H1 (cell line): ENCODE results near the gene WDR64. TPM values are rescaled to one million over a fixed set of nuclear protein-coding genes. Genes with fewer than 3 reads are reported as not detected.

Experiments
- CTCF ChIA-PET: fragments of 300-600 bp; sonication (Branson Sonifier 250); formaldehyde crosslinking; loops from one replicate; lab custom pipeline; 2021; ENCODE audit not compliant: partially characterized antibody; lab: Charles Lee
- POLR2A ChIA-PET: fragments of 300-600 bp; sonication (Branson Sonifier 250); formaldehyde crosslinking; loops from one replicate; lab custom pipeline; 2021; ENCODE audit warnings: inconsistent platforms; ENCODE audit not compliant: partially characterized antibody; lab: Charles Lee
- DNase-seq, 2 experiments: peaks; one replicate each; pipeline versions ENCODE4 v3.0.0 to v3.0.0-alpha.2; 2010 to 2022; ENCODE audit warnings: low spot score in 2 of 2, low read depth in 1 of 2, mixed read lengths in 1 of 2
- FAIRE-seq: peaks from 2 replicates; lab custom pipeline; 2011; peaks lifted over from hg19 to GRCh38; lab: Jason Lieb, UNC
- H2AFZ ChIP-seq: 2 replicates; pipeline ENCODE4 v1.8.1; 2012; ENCODE audit warnings: low read length, inconsistent platforms
- H2AK5ac ChIP-seq: 2 replicates; pipeline ENCODE4 v1.6.1; 2013; ENCODE audit warnings: low read depth, low read length
- H2BK120ac ChIP-seq: replicated peaks from 2 replicates; pipeline ENCODE3; 2013; ENCODE audit warnings: low read depth, low read length, inconsistent platforms
- H2BK12ac ChIP-seq: 2 replicates; pipeline ENCODE4 v1.6.1; 2013; ENCODE audit warnings: low read depth, low read length
- H2BK15ac ChIP-seq: 2 replicates; pipeline ENCODE4 v1.6.1; 2013; ENCODE audit warnings: low read length
- H2BK20ac ChIP-seq: 2 replicates; pipeline ENCODE4 v1.6.1; 2013; ENCODE audit warnings: low read length
- H2BK5ac ChIP-seq: 2 replicates; pipeline ENCODE4 v1.6.1; 2013; ENCODE audit warnings: low read depth, low read length
- H3K14ac ChIP-seq: 2 replicates; pipeline ENCODE4 v1.6.1; 2013; ENCODE audit warnings: inconsistent platforms; ENCODE audit not compliant: insufficient read length
- H3K18ac ChIP-seq: 2 replicates; pipeline ENCODE4 v1.6.1; 2013; ENCODE audit warnings: low read length; ENCODE audit errors: extremely low read depth
- H3K23ac ChIP-seq: 2 replicates; pipeline ENCODE4 v1.6.1; 2013; ENCODE audit warnings: inconsistent platforms; ENCODE audit not compliant: insufficient read length
- H3K23me2 ChIP-seq: 2 replicates; pipeline ENCODE4 v1.6.1; 2013; ENCODE audit warnings: low read depth, low read length
- H3K27ac ChIP-seq: 2 replicates; pipeline ENCODE4 v1.6.1; 2011; ENCODE audit warnings: low read depth, low read length, inconsistent platforms
- H3K27me3 ChIP-seq, 4 experiments: replicated peaks in 1 of 4; 1 replicate in 1 of 4; 2 replicates in 3 of 4; pipeline versions ENCODE4 v1.6.1 to v1.8.1; 2011 to 2013; ENCODE audit warnings: low read length in 3 of 4, mild to moderate bottlenecking in 3 of 4, inconsistent platforms in 2 of 4, mixed read lengths in 2 of 4, moderate library complexity in 1 of 4; ENCODE audit not compliant: control insufficient read depth in 3 of 4, insufficient read depth in 3 of 4; ENCODE audit errors: extremely low read depth in 1 of 4
- H3K36me3 ChIP-seq, 4 experiments: 2 replicates each; pipeline versions ENCODE4 v1.6.1 to v1.8.1; 2011 to 2013; ENCODE audit warnings: mild to moderate bottlenecking in 4 of 4, low read length in 3 of 4, moderate library complexity in 2 of 4, control low read depth in 1 of 4, inconsistent platforms in 1 of 4; ENCODE audit not compliant: insufficient read depth in 4 of 4, control insufficient read depth in 2 of 4
- H3K4ac ChIP-seq: replicated peaks from 2 replicates; pipeline ENCODE3; 2013; ENCODE audit warnings: low read length, low read depth, mixed read lengths, inconsistent platforms; ENCODE audit not compliant: insufficient read length
- H3K4me1 ChIP-seq, 4 experiments: replicated peaks in 1 of 4; 1 replicate in 1 of 4; 2 replicates in 3 of 4; pipeline versions ENCODE4 v1.6.1 to v1.8.1; 2011 to 2013; ENCODE audit warnings: low read length in 3 of 4, inconsistent platforms in 2 of 4, mixed read lengths in 1 of 4; ENCODE audit not compliant: insufficient read depth in 4 of 4, control insufficient read depth in 3 of 4
- H3K4me2 ChIP-seq, 2 experiments: 2 replicates each; pipeline versions ENCODE4 v1.6.1 to v1.8.1; 2011 to 2013; ENCODE audit warnings: low read depth in 2 of 2, low read length in 2 of 2, control low read depth in 1 of 2, inconsistent platforms in 1 of 2, mild to moderate bottlenecking in 1 of 2; ENCODE audit not compliant: insufficient read depth in 1 of 2
- H3K4me3 ChIP-seq, 4 experiments: fragments of 200-600, 300-600 bp in 1 of 4; sonication (generic), shearing (Covaris generic), sonication (Bioruptor Twin) in 1 of 4; 2 replicates each; pipeline versions ENCODE4 v1.5.1 to v1.8.1; 2011 to 2016; ENCODE audit warnings: low read length in 4 of 4, low read depth in 3 of 4, control low read depth in 2 of 4, inconsistent platforms in 2 of 4, mild to moderate bottlenecking in 2 of 4, mixed read lengths in 1 of 4, moderate library complexity in 1 of 4; ENCODE audit not compliant: insufficient read depth in 2 of 4; ENCODE audit errors: extremely low read depth in 1 of 4
- H3K56ac ChIP-seq: replicated peaks from 2 replicates; pipeline ENCODE3; 2013; ENCODE audit warnings: low read depth, mild to moderate bottlenecking, mixed read lengths, low read length, inconsistent platforms; ENCODE audit not compliant: insufficient read length
- H3K79me1 ChIP-seq: 2 replicates; pipeline ENCODE4 v1.6.1; 2013; ENCODE audit warnings: low read depth, low read length, control low read depth
- H3K79me2 ChIP-seq, 2 experiments: 2 replicates each; pipeline versions ENCODE4 v1.6.1 to v1.8.1; 2012 to 2013; ENCODE audit warnings: low read length in 2 of 2, mild to moderate bottlenecking in 2 of 2, inconsistent platforms in 1 of 2; ENCODE audit not compliant: insufficient read depth in 2 of 2, control insufficient read depth in 1 of 2
- H3K9ac ChIP-seq, 4 experiments: replicated peaks in 1 of 4; 1 replicate in 1 of 4; 2 replicates in 3 of 4; pipeline versions ENCODE4 v1.6.1 to v1.8.1; 2011 to 2013; ENCODE audit warnings: low read depth in 3 of 4, low read length in 3 of 4, control low read depth in 2 of 4, mild to moderate bottlenecking in 2 of 4, moderate library complexity in 2 of 4, inconsistent platforms in 1 of 4; ENCODE audit errors: extremely low read depth in 1 of 4
- H3K9me3 ChIP-seq, 2 experiments: 2 replicates each; pipeline versions ENCODE4 v1.6.1 to v1.8.1; 2012 to 2013; ENCODE audit warnings: mild to moderate bottlenecking in 2 of 2, moderate library complexity in 2 of 2, control low read depth in 1 of 2, inconsistent platforms in 1 of 2, low read depth in 1 of 2, low read length in 1 of 2, mixed read lengths in 1 of 2; ENCODE audit not compliant: insufficient read depth in 2 of 2
- H4K20me1 ChIP-seq, 2 experiments: replicated peaks in 1 of 2; 2 replicates each; pipeline versions ENCODE3 to v1.8.1; 2011 to 2013; ENCODE audit warnings: inconsistent platforms in 2 of 2, low read length in 2 of 2, mild to moderate bottlenecking in 1 of 2; ENCODE audit not compliant: insufficient read depth in 2 of 2, control insufficient read depth in 1 of 2
- H4K5ac ChIP-seq: 2 replicates; pipeline ENCODE4 v1.6.1; 2013; ENCODE audit warnings: low read length, low read depth, mixed read lengths, inconsistent platforms; ENCODE audit not compliant: insufficient read length
- H4K8ac ChIP-seq: 2 replicates; pipeline ENCODE4 v1.8.0; 2013; ENCODE audit warnings: mild to moderate bottlenecking, moderate library complexity, low read length, inconsistent platforms; ENCODE audit not compliant: insufficient read depth; ENCODE audit errors: extremely low read depth
- H4K91ac ChIP-seq: replicated peaks from 2 replicates; pipeline ENCODE3; 2013; ENCODE audit warnings: low read length, mixed read lengths, inconsistent platforms; ENCODE audit not compliant: insufficient read length
- ASH2L ChIP-seq: fragments of 200-600, 300-600 bp; sonication (generic); IDR thresholded peaks from one replicate; pipeline ENCODE4 v1.7.1; 2017; ENCODE audit warnings: low read length
- HDAC6 ChIP-seq: IDR thresholded peaks from one replicate; pipeline ENCODE4 v1.7.1; 2012; ENCODE audit warnings: low read depth, mild to moderate bottlenecking, inconsistent platforms, low read length, moderate library complexity
- KDM1A ChIP-seq: fragments of 200-600, 300-600 bp; sonication (generic); IDR thresholded peaks from 2 replicates; pipeline ENCODE4 v1.7.1; 2016; ENCODE audit warnings: mild to moderate bottlenecking, low read length, borderline replicate concordance
- NANOG ChIP-seq: IDR thresholded peaks from 2 replicates; pipeline ENCODE4 v1.6.1; 2011; ENCODE audit warnings: low read length, low read depth, mild to moderate bottlenecking, inconsistent platforms; ENCODE audit not compliant: insufficient read depth, poor library complexity, severe bottlenecking
- POLR2A ChIP-seq, 2 experiments: IDR thresholded peaks; 1 replicate in 1 of 2; 2 replicates in 1 of 2; pipeline ENCODE4 v1.6.1; 2011; ENCODE audit warnings: low read depth in 2 of 2, low read length in 2 of 2, mild to moderate bottlenecking in 2 of 2; ENCODE audit errors: control extremely low read depth in 1 of 2
- RFX5 ChIP-seq: IDR thresholded peaks from 2 replicates; pipeline ENCODE4 v1.6.1; 2011; ENCODE audit warnings: low read depth, low read length, improper control_type of control experiment, borderline replicate concordance
- SIX5 ChIP-seq: IDR thresholded peaks from 2 replicates; pipeline ENCODE4 v1.6.1; 2011; ENCODE audit warnings: mild to moderate bottlenecking, low read depth, low read length
- WGBS, 2 experiments: shearing (Covaris generic) in 1 of 2; methylation state at CpG; one replicate each; pipeline versions ENCODE4 v1.1.6 to v1.1.7; 2013 to 2015; ENCODE audit warnings: low lambda C conversion rate in 2 of 2, mixed read lengths in 2 of 2, inconsistent platforms in 1 of 2, low coverage in 1 of 2, missing lambda C conversion rate in 1 of 2; ENCODE audit not compliant: insufficient replicate concordance in 2 of 2, insufficient coverage in 1 of 2, insufficient read length in 1 of 2; ENCODE audit errors: extremely low coverage in 1 of 2, missing lambda C conversion rate in 1 of 2; 5-methylcytosine and 5-hydroxymethylcytosine counted together
- polyA plus RNA-seq, 7 experiments: library from polyadenylated mRNA; depleted of rRNA in 3 of 7; stranded (reverse) in 5 of 7; unstranded in 2 of 7; fragments of >200 nt in 5 of 7; fragments of 200-250 nt in 2 of 7; gene quantifications; 1 replicate in 5 of 7; 2 replicates in 1 of 7; 4 replicates in 1 of 7; pipeline versions ENCODE4 v1.2.1 to v1.2.3, GENCODE V29; 2011 to 2013; ENCODE audit warnings: missing spikeins in 2 of 7, mixed read lengths in 2 of 7
- total RNA-seq: library from RNA; stranded (reverse); fragmentation: NEBNext Ultra II Directional; extraction: Animal tissue kit (Norgen Biotek cat#: 25700); gene quantifications from 2 replicates; pipeline ENCODE4 v1.2.1, GENCODE V29; 2021
- TF ChIP-seq, protein P1 (sequence below): IDR thresholded peaks from 2 replicates; pipeline ENCODE4 v1.6.1; 2012; ENCODE audit warnings: low read length, inconsistent platforms
- TF ChIP-seq, protein P2 (sequence below), 3 experiments: IDR thresholded peaks; 1 replicate in 2 of 3; 2 replicates in 1 of 3; pipeline versions ENCODE4 v1.5.1 to v1.6.1; 2011; ENCODE audit warnings: low read length in 3 of 3, mild to moderate bottlenecking in 3 of 3, inconsistent platforms in 2 of 3, low read depth in 1 of 3, moderate library complexity in 1 of 3; ENCODE audit not compliant: insufficient read depth in 1 of 3; ENCODE audit errors: control extremely low read depth in 1 of 3
- TF ChIP-seq, protein P3 (sequence below): IDR thresholded peaks from 2 replicates; pipeline ENCODE4 v1.6.1; 2011; ENCODE audit warnings: low read depth, mild to moderate bottlenecking, low read length; ENCODE audit not compliant: insufficient read depth

The WDR64 gene
- total and polyA plus RNA-seq, 2 of the 8 experiments (the other 6 are each of a cell fraction or from before 2014, with no cell fraction given), result 0.02 TPM; not detected in 1

DNA sequence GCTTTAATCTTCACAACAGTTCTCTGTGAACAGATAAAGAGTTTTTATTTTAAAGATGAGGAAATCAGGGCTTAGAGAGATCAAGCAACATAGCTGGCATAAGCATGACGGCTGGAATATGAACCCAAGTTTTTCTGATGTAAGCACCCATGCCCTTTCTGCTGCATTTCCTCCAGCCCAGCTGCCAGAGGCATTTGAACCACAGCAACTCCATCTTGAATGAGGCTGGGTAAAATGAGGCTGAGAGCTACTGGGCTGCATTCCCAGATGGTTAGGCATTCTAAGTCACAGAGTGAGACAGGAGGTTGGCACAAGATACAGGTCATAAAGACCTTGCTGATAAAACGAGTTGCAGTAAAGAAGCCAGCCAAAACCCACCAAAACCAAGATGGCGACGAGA is 90.0 kb downstream of the WDR64 start:
- no peaks in the 10 kb centered on the region for H3K79me2 ChIP-seq
- no peak overlapping the region for H3K14ac ChIP-seq
- H3K79me1 ChIP-seq, result no peaks in the 10 kb centered on the region
- no peak overlapping the region for H3K27ac ChIP-seq
- H3K23ac ChIP-seq, result no peak overlapping the region
- H2AK5ac ChIP-seq, result no peak overlapping the region
- H2BK12ac ChIP-seq, result no peak overlapping the region
- H2BK5ac ChIP-seq, result no peak overlapping the region
- H3K18ac ChIP-seq, result no peak overlapping the region
- H3K56ac ChIP-seq, result no peak overlapping the region
- H3K27me3 ChIP-seq, result no peaks in the 10 kb centered on the region
- H3K36me3 ChIP-seq, result no peaks in the 10 kb centered on the region
- H3K4me3 ChIP-seq, result no peak overlapping the region
- FAIRE-seq (no peak), DNase-seq (no peak)
- no peaks in the 10 kb centered on the region for H3K23me2 ChIP-seq
- POLR2A ChIA-PET, result no interaction called here
- no peak overlapping the region for H2AFZ ChIP-seq
- H2BK15ac ChIP-seq, result no peak overlapping the region
- H2BK20ac ChIP-seq, result no peak overlapping the region
- no peak overlapping the region for H3K4me2 ChIP-seq
- CTCF ChIA-PET, result no interaction called here
- H4K5ac ChIP-seq, result no peak overlapping the region
- 91% methylated on average over 4 of the region's 4 CpGs; no CpG with 5 or more reads in 1 of the 2 experiments for WGBS, 2 experiments
- H2BK120ac ChIP-seq, result no peak overlapping the region
- no peak overlapping the region for H3K9ac ChIP-seq
- H3K4ac ChIP-seq, result no peak overlapping the region
- no peaks in the 10 kb centered on the region for H3K9me3 ChIP-seq
- no peaks in the 10 kb centered on the region for H4K20me1 ChIP-seq
- no peak overlapping the region for H4K91ac ChIP-seq
- no peak overlapping the region for H4K8ac ChIP-seq
- H3K4me1 ChIP-seq, result no peaks in the 10 kb centered on the region
- no peak for TF ChIP-seq NANOG
- no peak for TF ChIP-seq KDM1A
- TF ChIP-seq, protein P1, sequence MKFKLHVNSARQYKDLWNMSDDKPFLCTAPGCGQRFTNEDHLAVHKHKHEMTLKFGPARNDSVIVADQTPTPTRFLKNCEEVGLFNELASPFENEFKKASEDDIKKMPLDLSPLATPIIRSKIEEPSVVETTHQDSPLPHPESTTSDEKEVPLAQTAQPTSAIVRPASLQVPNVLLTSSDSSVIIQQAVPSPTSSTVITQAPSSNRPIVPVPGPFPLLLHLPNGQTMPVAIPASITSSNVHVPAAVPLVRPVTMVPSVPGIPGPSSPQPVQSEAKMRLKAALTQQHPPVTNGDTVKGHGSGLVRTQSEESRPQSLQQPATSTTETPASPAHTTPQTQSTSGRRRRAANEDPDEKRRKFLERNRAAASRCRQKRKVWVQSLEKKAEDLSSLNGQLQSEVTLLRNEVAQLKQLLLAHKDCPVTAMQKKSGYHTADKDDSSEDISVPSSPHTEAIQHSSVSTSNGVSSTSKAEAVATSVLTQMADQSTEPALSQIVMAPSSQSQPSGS, result no peak
- no peak for TF ChIP-seq SIX5
- TF ChIP-seq ASH2L, result no peak
- TF ChIP-seq, protein P2, sequence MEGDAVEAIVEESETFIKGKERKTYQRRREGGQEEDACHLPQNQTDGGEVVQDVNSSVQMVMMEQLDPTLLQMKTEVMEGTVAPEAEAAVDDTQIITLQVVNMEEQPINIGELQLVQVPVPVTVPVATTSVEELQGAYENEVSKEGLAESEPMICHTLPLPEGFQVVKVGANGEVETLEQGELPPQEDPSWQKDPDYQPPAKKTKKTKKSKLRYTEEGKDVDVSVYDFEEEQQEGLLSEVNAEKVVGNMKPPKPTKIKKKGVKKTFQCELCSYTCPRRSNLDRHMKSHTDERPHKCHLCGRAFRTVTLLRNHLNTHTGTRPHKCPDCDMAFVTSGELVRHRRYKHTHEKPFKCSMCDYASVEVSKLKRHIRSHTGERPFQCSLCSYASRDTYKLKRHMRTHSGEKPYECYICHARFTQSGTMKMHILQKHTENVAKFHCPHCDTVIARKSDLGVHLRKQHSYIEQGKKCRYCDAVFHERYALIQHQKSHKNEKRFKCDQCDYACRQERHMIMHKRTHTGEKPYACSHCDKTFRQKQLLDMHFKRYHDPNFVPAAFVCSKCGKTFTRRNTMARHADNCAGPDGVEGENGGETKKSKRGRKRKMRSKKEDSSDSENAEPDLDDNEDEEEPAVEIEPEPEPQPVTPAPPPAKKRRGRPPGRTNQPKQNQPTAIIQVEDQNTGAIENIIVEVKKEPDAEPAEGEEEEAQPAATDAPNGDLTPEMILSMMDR (IDR thresholded peaks at IDR 0.05; ENCODE audit: control extremely low read depth in 1 of 3, insufficient read depth in 1 of 3, low read depth in 1 of 3, low read length in 3 of 3), result no peak
- TF ChIP-seq HDAC6, result no peak
- no peak for TF ChIP-seq RFX5
- TF ChIP-seq, protein P3, sequence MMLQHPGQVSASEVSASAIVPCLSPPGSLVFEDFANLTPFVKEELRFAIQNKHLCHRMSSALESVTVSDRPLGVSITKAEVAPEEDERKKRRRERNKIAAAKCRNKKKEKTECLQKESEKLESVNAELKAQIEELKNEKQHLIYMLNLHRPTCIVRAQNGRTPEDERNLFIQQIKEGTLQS, result no peak
- TF ChIP-seq POLR2A (IDR thresholded peaks at IDR 0.05; ENCODE audit: control extremely low read depth in 1 of 2, low read depth in 2 of 2, low read length in 2 of 2), result no peak
